ENCODE results near the gene TRIM14. TPM values are rescaled to one million over a fixed set of nuclear protein-coding genes. Genes with fewer than 3 reads are reported as not detected.
A peak's percentile ranks its signal among the peaks of the same experiment; 100 is the strongest.

Gene TRIM14
- total RNA-seq, 1 experiment from 2014 or later = 12.5 TPM

DNA sequence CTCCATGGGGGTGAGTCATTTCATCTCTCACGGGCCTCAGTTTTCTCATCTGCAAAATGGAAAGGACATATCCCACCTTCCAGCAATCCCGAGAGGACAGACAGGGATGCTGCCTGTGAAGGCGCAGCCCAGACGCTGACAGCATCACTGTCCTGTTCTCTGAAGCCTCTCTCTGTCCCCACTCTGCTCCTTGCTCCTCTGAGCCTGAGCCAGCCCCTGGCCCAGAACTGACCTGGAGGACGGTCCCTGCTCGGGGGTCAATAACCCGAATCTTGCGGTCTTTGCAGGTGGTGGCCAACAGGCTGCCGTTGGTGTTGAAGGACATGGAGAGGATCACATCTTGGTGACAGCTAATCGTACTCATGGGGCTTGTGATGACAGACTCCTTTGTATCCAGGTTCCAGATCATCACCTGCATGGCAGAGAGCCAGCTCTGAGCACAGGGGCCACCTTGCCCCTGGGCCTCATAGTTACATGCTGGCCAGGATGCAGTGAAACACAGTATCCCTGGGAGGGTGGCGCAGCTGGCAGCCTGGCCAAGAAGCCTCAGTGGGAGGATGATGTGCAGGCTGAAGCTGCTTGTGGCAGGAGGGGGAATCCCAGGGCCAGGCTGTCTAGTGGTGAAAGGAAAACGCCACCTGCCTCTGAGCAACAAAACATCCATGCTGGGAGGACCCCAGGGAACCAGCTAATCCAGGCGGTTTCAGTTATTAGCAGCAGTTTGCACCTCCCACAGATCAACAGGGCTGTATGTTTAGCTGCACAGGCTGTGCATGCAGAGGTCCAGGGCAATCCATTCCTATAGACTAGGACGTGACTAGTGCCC, 14.0 kb upstream of the TRIM14 start:
- no peak overlapping the region for H3K18ac ChIP-seq (ENCODE audit: insufficient read length, low read depth, low read length)
- H3K23me2 ChIP-seq (ENCODE audit: insufficient read length, low read depth, low read length, poor library complexity, severe bottlenecking) = no peaks in the 10 kb centered on the region
- H3K36me3 Mint-ChIP-seq (ENCODE audit: insufficient read depth in 1 of 3, low read depth in 3 of 3) = peaks cover 10 to 16% (median 10%) of the 10 kb centered on the region in 3 experiments; a peak in 5 of 7 replicates
- no peaks in the 10 kb centered on the region for H3K27me3 Mint-ChIP-seq (ENCODE audit: low read depth)
- H3K9ac ChIP-seq (ENCODE audit: extremely low read depth, insufficient read length, low read length) = no peak overlapping the region
- WGBS (ENCODE audit: extremely low coverage, insufficient read length, low lambda C conversion rate) = no CpG with 5 or more reads among the region's 14 CpGs
- H3T11ph ChIP-seq (ENCODE audit: low read length) = no peak overlapping the region
- H3K4me1 Mint-ChIP-seq = peaks cover 12 to 19% of the 10 kb centered on the region in 2 experiments
- H3K27me3 ChIP-seq (ENCODE audit: insufficient read depth, low read length) = no peaks in the 10 kb centered on the region
- H4K20me1 ChIP-seq (ENCODE audit: control insufficient read depth, insufficient read depth, insufficient read length) = no peaks in the 10 kb centered on the region
- no peak for DNase-seq
- no peaks in the 10 kb centered on the region for H3K79me2 ChIP-seq (ENCODE audit: insufficient read depth, low read length)
- H3K4me3 Mint-ChIP-seq = no peak overlapping the region; a peak in 1 of 5 replicates
- H4K8ac ChIP-seq (replicated peaks; ENCODE audit: insufficient read length, low read depth, low read length) = no peak overlapping the region
- no peak overlapping the region for H2BK12ac ChIP-seq (ENCODE audit: insufficient read length, low read depth, low read length)
- no peak overlapping the region for H4K5ac ChIP-seq (ENCODE audit: insufficient read length, low read depth, low read length)
- no peak overlapping the region for H2AFZ ChIP-seq (ENCODE audit: low read length)
- no peak overlapping the region for H3K27ac ChIP-seq (ENCODE audit: insufficient read length, low read depth, low read length)
- no peak overlapping the region for H2AK5ac ChIP-seq (ENCODE audit: insufficient read length, low read length)
- no peaks in the 10 kb centered on the region for H3K9me3 Mint-ChIP-seq
- no peak overlapping the region for H2BK20ac ChIP-seq (ENCODE audit: low read depth, low read length, poor library complexity, severe bottlenecking)
- no peak overlapping the region for H3K4me2 ChIP-seq (ENCODE audit: insufficient read depth, insufficient read length, low read length)
- H3K56ac ChIP-seq (ENCODE audit: insufficient read length, low read depth, low read length) = no peak overlapping the region
- no peak overlapping the region for H3K23ac ChIP-seq (ENCODE audit: insufficient read length, low read depth, low read length)
- no peaks in the 10 kb centered on the region for H3K9me3 ChIP-seq (ENCODE audit: control insufficient read depth, low read depth, low read length)
- H3K14ac ChIP-seq (ENCODE audit: insufficient read depth, low read length) = no peak overlapping the region
- no peak overlapping the region for H3K4ac ChIP-seq (ENCODE audit: low read depth, low read length)
- H3K79me1 ChIP-seq (ENCODE audit: insufficient read depth, low read depth, low read length, poor library complexity, severe bottlenecking) = no peaks in the 10 kb centered on the region
- H2BK15ac ChIP-seq (ENCODE audit: low read depth, low read length) = no peak overlapping the region
- H4K91ac ChIP-seq (ENCODE audit: insufficient read length, low read depth, low read length) = no peak overlapping the region
- TF ChIP-seq, protein P1, sequence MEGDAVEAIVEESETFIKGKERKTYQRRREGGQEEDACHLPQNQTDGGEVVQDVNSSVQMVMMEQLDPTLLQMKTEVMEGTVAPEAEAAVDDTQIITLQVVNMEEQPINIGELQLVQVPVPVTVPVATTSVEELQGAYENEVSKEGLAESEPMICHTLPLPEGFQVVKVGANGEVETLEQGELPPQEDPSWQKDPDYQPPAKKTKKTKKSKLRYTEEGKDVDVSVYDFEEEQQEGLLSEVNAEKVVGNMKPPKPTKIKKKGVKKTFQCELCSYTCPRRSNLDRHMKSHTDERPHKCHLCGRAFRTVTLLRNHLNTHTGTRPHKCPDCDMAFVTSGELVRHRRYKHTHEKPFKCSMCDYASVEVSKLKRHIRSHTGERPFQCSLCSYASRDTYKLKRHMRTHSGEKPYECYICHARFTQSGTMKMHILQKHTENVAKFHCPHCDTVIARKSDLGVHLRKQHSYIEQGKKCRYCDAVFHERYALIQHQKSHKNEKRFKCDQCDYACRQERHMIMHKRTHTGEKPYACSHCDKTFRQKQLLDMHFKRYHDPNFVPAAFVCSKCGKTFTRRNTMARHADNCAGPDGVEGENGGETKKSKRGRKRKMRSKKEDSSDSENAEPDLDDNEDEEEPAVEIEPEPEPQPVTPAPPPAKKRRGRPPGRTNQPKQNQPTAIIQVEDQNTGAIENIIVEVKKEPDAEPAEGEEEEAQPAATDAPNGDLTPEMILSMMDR (conservative IDR thresholded peaks at IDR 0.05) = no peak
- H3K4me1 ChIP-seq (ENCODE audit: insufficient read depth, low read length) = no peaks in the 10 kb centered on the region
- no peak overlapping the region for H2BK120ac ChIP-seq (ENCODE audit: low read depth, low read length, poor library complexity, severe bottlenecking)
- no peak overlapping the region for H2BK5ac ChIP-seq (ENCODE audit: insufficient read length, low read length)
- peak overlapping the region; percentile 16 to 86 (median 30); a peak in 2 of 7 replicates for H3K27ac Mint-ChIP-seq
